NCI-H1417 (cell line): ENCODE results near the gene WDR31.
"Not testable (repeated sequence)": the region's sequence is repeated elsewhere in the genome, so short reads cannot be mapped to it uniquely, and the experiment has no call there.

Source experiments
- DNase-seq, 3 experiments: peaks; one replicate each; lab custom pipeline; 2025; lab: John Stamatoyannopoulos, UW

The WDR31 gene

DNA sequence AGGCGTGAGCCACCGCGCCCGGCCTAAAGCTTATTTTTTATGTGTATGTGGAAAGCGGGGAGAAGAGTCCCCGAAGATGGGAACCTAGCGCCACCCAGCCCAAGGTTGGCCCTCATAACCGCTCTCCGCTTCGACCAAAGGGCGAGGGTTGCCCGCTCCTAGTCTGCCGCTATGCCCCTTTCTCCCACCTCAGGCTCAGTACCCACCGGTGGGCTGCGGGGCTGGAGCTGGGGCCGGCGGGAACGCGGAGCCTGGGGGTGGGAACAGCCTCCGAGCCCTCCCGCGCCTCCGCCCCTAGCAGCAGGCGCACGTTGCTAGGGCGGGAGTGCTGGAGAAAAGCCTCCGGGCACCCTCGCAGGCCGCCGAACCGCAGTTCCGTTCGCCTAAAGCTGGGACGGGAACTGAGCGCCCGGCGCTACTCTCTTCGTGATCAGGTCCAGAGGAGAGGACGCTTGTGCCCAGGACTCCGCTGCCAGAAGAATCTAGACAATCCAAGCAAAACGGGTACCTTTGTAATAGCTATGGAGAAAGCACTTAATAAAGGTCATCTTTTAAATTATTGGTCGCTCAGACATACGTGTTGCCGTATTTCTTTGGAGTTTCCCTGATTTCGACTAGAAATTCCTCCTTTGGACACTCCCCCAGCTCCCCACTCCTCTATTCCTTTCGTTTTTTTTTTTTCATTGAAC is at the start of gene WDR31:
Gene WDR31 (minus strand): TSS at position 265 of the 689 bp plus-strand sequence. CDS start 8,253 bp downstream, outside the sequence.
- DNase-seq: peak; percentile 69 to 96 (median 95)

GRCh38 chr9:113389451-113389850 is 49.4 kb upstream of the WDR31 start:
- DNase-seq: no peak

DNA sequence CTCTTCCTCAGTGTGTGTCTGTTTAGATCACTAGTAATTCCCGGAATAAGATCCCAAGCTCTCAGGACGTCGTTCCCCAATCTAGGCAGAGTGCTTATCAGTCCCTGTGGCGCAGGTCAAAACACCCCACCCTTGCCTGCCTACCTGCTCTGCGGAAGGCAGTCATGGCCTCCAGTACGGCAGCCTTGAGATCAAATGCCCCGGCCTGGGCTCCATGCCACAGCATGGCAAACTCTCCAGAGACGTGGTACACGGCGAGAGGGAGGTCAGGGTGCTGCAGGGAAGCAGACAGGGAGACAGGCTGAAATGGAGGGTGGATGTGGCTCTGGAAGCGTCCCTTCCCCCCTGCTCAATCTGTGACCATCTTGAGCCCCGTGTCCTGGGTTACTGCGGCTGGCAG is 48.8 kb upstream of the WDR31 start:
- no peak for DNase-seq

- DNase-seq: no peak
Measured at GRCh38 chr9:113387560-113388230, 47.6 kb upstream of the WDR31 start.

GRCh38 chr9:113386571-113387393 is 46.7 kb upstream of the WDR31 start:
- DNase-seq: no peak

DNA sequence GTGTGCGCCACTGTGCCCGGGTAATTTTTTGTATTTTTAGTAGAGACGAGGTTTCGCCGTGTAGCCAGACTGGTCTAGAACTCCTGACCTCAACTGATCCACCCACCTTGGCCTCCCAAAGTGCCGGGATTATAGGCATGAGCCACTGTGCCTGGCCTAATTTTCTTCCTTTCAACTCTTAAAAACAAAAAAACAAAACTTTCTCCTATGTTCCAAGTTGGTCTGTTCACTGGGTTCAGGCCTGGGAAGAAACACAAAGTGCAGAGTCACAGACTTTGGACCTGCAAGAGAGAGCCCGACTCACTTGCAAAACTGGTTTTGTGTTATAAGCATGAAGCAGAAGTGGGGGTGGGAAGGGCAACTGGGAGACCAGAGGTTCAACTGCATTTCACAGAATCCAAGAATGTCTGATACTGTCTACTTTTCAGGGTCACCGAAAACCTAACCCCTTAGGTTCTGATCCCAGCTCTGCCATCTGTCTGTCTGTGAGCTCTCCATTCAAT is 41.9 kb upstream of the WDR31 start:
- DNase-seq: no peak

DNA sequence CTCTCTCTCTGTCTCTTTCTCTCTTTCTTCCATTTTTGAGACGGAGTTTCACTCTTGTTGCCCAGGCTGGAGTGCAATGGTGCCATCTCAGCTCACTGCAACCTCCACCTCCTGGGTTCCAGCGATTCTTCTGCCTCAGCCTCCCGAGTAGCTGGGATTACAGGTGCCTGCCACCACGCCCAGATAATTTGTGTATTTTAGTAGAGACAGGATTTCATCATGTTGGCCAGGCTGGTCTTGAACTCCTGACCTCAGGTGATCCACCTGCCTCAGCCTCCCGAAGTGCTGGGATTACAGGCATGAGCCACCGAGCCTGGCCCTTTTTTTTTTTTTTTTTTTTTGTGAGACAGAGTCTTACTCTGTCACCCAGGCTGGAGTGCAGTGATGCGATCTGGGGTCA is 41.4 kb upstream of the WDR31 start:
- not testable (repeated sequence) for DNase-seq

GRCh38 chr9:113380869-113381378 is 40.8 kb upstream of the WDR31 start:
- peak in 2 of 3 experiments; percentile 35 to 39 for DNase-seq

GRCh38 chr9:113379829-113380210 is 39.7 kb upstream of the WDR31 start:
- DNase-seq: not testable (repeated sequence)

DNA sequence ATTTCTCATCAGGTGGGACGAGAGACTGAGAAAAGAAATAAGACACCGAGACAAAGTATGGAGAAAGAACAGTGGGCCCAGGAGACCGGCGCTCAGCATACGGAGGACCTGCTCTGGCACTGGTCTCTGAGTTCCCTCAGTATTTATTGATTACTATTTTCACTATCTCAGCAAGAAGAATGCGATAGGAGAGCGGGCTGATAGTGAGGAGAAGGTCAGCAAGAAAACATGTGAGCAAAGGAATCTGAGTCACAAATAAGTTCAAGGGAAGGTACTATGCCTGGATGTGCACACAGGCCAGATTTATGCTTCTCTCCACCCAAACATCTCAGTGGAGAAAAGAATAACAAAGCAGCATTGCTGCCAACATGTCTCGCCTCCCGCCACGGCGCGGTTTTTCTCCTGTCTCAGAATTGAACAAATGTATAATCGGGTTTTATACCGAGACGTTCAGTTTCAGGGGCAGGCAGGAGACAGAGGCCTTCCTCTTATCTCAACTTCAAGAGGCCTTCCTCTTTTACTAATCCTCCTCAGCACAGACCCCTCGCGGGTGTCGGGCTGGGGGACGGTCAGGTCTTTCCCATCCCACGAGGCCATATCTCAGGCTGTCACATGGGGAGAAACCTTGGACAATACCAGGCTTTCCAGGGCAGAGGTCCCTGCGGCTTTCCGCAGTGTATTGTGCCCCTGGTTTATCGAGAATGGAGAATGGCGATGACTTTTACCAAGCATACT is 39.2 kb upstream of the WDR31 start:
- DNase-seq: not testable (repeated sequence)

DNA sequence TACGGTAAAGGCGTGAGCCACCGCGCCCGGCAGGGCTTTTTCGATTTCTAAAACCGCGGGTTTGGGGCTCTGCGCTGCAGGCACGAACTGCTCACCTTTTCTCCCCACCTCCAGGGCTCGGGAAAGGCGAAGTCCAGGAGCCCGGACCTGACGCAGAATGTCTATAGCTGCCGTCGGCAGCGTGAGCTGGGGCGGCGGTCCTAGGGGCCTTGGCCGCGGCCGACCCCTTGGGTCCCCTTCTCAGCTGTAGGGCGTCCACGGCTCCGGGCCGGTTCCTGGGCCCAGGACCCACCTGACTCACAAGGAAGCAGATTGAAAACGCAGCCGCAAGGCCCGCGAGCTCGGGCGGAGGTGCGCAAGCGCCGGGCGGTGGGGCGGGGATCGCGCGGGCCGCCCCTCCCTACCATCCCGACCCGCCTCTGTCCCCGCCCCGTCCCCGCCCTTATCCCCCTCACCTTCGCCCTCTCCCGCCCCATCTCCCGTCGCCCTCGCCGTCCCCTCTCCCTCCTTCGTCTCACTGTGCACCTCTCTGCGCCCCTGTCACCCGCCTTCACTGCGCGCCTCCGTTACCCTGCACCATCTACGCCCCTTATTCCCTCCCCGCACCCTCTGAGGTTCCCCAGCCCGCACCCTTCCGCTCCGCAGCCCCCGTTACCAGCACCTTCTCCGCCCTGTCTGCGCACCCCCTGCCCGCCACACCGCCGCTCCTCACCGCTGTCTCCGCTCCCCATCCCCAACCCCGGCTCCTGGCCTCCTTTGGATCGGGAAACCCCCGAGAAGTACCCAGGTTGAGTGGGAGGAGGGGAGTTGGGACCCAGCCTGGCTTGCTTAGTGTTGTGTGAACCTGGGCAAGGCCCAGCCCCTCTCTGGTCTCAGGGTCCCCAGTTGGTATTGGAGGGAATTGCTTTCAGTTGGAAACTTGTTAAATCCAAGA is 36.8 kb upstream of the WDR31 start, which contains the start of gene HDHD3:
Gene HDHD3 (minus strand): TSS at position 353 of the 934 bp plus-strand sequence. CDS start 2,632 bp downstream, outside the sequence.
- DNase-seq: peak; percentile 72 to 83 (median 80)

- DNase-seq: no peak
Measured at GRCh38 chr9:113375057-113376023, 35.3 kb upstream of the WDR31 start.

GRCh38 chr9:113373676-113374392 is 33.8 kb upstream of the WDR31 start:
- no peak for DNase-seq

GRCh38 chr9:113373256-113373655 is 33.2 kb upstream of the WDR31 start:
- DNase-seq: peak in 2 of 3 experiments; percentile 37 to 68

- no peak for DNase-seq
Measured at GRCh38 chr9:113372059-113372458, 32.0 kb upstream of the WDR31 start.

DNA sequence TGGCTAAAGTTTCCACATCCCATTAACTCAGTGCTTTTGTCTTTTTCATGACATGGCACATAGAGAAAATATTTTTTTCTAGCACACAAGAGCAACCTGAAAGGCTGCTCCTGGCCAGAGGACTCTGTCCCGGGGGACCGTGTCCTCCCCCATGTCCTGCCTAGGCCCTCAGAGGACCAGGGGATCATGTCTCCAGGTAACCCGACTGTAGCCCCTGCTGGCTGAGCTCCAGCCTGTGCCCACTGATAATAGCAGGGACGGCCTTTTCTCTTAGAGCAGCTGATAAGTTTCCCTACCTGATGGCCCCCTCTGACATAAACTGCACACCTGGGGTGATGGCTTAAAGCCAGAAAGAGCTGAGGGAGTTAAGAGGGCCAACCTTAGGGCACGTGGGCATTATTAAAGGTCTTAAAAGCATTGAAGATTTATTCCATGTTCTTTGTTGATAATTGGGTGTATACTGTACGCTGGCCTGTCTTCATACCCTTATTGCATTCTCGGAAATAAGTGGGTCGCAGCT is 30.8 kb upstream of the WDR31 start:
- DNase-seq: peak in 2 of 3 experiments; percentile 47 to 81

DNA sequence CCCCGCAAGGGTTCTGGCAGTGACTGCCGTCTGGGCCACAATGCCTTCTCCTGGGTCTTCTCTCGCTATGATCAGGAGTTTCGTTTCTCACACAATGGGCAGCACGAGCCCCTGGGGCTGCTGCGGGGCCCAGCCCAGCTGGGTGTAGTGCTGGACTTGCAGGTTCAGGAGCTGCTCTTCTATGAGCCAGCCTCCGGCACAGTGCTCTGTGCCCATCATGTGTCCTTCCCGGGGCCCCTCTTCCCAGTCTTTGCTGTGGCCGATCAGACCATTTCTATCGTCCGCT is 29.7 kb upstream of the WDR31 start:
- DNase-seq: no peak
